ENCODE measurements around the gene PAH. TPM values are rescaled to one million over a fixed set of nuclear protein-coding genes. Genes with fewer than 3 reads are reported as not detected.

PAH gene
- total and polyA plus RNA-seq, 2 of the 8 experiments (the other 6 are each of a cell fraction or from before 2014, with no cell fraction given), result 3.9 to 9.0 TPM

- no peak for TF ChIP-seq CHD7 (IDR thresholded peaks at IDR 0.05; ENCODE audit: insufficient replicate concordance, low read length)
- peak; percentile 98 for TF ChIP-seq RNF2 (IDR thresholded peaks at IDR 0.05; ENCODE audit: borderline replicate concordance, low read depth, low read length, missing control alignments, poor library complexity, severe bottlenecking)
- TF ChIP-seq CBX5 (IDR thresholded peaks at IDR 0.05; ENCODE audit: low read depth, low read length), result no peak
- peak; percentile 74 for TF ChIP-seq EZH2 (IDR thresholded peaks at IDR 0.05; ENCODE audit: low read depth, low read length, severe bottlenecking)
- TF ChIP-seq POLR2AphosphoS5 (IDR thresholded peaks at IDR 0.05; ENCODE audit: low read depth, low read length), result no peak
- TF ChIP-seq CBX8 (IDR thresholded peaks at IDR 0.05; ENCODE audit: borderline replicate concordance, low read depth, low read length), result peak; percentile 94; the same call in 1 of the 2 replicates
- no peak for TF ChIP-seq TAF1 (IDR thresholded peaks at IDR 0.05; ENCODE audit: low read depth, low read length)
- TF ChIP-seq KDM1A (IDR thresholded peaks at IDR 0.05; ENCODE audit: borderline replicate concordance, low read length), result no peak
- no peak for TF ChIP-seq CEBPB (IDR thresholded peaks at IDR 0.05; ENCODE audit: low read depth, low read length)
- no peak for TF ChIP-seq HDAC2 (IDR thresholded peaks at IDR 0.05; ENCODE audit: borderline replicate concordance in 1 of 2, low read depth in 2 of 2, low read length in 2 of 2)
- TF ChIP-seq GABPA (IDR thresholded peaks at IDR 0.05; ENCODE audit: borderline replicate concordance, insufficient read depth, low read length), result no peak
Observed at GRCh38 chr12:102959391-102959790, 42.3 kb upstream of the PAH start (continued).

All from H1 (cell line).